GM21529 (cell line): Measurements from ENCODE around the gene MVB12B.

Experiments used
- ATAC-seq: cut with Tn5 transposase; IDR thresholded peaks from one replicate; pipeline ENCODE4 v1.9.1; 2021; ENCODE audit not compliant: unreplicated experiment

Gene MVB12B

DNA sequence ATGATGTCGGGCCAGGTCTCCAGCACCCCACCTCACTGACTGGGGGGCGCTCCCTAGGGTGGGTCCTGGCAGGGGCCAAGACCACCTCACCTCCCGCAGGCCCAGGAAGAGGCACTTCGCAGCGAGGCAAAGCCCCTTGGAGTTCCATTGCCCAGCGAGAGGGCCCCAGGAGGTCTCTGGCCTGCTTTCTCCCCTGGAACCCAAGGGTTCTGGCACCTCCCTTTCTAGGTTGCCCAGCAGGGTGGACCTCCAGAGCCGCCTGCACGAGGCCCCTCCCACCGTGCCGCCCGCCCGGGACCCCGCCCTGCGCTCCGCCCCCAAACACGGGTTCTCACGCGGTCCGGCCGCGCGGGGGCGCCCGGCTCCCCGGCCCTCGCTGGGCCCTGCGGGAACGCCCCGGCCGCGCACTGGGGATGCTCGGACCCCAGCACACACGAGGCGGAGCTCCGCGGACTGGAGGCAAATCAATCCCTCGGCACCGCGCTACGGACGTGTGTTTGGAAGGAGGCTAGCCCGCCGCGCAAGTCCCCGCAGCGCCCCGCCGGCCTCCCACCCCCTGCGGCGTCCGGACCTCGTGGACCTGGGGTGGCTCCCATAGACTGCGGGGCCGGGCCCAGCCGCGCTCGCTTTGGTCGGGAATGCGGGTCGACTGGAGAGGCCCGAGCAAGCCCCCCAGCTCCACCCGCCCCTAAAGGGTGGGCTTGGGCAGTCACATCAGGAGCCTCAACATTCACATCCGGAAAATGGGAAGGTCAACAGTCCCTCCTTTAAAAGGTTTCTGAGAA lies 187.6 kb downstream of the MVB12B start:
- no peak for ATAC-seq

DNA sequence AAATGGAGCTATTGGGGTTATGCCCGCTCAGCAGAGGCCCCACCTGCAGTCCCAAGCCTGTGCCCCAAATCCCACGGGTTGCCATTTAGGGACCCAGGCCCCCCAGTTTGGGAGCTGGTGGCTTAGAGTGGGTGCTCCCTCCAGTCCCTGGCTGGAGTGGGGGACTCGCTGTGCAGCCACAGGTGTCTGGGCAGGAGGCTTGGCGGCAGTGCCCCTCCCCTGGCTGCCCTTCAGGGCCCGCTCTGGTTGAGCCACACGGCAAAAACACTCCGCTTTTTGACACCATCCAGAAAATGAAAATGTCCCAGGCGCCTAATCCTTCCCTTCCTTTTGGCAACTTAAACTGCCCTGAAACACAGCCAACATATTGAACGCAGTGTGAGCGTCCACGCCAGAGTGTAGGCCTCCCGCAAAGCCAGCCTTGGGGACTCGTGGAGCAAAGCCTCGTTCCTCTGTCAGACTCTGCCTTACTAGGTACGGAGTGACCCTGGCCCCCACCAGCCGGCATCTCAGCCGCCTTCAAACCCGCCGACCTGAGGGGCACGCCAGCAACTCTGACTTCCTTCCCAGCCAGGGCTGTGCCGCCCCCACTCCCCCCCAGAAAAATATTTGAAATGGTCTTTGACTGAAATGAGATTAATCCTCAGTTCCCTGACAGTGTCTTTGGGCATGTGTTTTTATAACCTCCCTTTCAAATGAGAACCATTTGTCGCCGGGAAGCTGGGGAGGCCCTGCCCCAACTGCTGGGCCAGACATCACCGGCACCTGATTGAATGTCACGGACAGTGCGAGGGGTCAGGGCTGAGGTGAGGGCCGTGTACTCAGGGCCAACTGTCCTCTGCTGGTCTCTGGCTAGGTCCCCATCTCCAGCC lies 188.6 kb downstream of the MVB12B start:
- no peak for ATAC-seq

DNA sequence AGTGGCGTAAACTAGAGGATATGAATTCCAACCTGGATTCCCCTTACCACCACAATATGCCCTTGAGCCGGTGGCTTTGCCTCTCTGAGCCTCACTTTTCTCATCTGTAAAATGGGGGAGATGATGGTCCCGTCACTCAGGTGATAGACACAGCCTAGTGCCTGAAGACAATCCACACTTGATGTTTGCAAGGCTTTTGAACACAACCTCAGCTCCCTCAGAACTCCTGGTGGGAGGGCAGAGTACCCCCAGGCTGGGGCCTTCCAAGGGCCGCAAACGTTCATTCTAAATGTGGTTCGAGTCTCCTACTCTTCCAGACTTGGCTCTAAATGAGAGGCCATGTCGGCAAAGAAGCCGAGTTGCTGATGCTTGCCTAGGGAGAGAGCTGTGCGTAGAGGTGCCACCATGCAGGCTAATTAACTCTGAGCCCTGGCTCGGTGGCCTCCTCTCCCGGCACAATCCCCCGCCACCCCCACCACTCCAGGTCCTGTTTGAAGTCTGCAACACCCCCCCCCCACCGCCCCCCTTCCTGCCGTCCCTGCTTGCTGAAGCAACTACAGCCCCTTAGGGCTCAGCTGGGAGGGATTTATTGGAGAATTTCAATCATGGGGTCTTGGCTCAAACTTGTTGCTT lies 189.4 kb downstream of the MVB12B start:
- ATAC-seq = no peak

DNA sequence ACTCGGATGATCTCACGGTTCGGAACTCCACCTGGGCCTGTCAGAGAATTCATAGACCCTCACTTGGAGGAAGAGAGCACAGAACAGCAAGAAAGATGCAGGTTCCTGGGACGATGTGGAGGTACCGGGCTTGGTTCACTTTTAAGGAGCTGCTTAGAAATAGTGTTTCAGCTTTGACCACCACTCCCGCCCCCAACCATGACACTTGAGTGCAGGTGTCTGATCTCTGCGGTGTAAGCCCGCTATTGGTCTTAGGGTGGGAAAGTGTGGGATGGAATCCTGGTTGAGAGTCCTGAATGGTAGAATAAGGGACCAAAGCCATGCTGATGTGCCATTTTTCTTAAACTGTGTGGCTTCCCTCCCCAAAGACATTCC lies 189.9 kb downstream of the MVB12B start:
- no peak for ATAC-seq

DNA sequence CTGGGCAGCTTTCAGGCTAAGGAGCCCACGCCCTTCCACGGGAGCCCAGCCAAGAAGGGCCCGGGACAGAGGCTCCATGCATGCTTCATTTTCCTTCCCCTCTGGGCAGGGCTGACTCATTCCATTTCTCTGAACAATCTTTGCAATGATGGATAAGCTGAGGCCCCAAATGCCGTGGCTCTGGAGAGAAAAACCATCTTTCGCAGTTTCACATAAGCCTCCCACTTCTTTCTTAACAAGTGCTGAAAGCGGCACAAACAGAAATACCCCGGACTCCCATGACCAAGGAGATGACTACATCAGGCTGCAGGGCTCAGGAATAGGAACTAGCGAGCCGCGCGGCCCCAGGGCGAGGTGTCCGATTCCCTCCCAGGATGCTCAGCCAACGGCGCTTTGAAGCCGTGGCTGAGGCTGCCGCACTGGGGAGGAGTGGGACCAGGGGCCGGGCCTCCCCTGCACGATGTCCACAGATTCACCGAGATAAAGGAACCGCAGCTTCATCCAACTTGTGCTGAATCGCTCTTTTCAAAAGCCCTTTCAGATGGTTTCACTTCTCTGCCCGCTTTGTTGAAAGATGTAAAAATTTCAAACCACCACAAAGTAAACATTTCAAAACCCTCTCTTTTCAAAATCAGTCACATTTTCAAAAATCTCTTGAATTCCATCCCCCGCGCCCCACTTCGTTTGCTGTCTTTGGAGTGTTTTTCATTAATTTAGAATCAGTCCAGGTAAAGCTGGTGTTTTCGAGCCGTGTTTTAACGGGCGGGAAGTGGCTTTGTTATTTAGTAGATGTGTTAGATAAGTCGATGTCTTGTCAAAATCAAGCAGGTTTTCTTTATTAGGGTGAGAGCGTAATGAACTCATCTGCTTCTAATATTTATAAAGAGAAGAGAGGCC lies 190.6 kb downstream of the MVB12B start:
- no peak for ATAC-seq

DNA sequence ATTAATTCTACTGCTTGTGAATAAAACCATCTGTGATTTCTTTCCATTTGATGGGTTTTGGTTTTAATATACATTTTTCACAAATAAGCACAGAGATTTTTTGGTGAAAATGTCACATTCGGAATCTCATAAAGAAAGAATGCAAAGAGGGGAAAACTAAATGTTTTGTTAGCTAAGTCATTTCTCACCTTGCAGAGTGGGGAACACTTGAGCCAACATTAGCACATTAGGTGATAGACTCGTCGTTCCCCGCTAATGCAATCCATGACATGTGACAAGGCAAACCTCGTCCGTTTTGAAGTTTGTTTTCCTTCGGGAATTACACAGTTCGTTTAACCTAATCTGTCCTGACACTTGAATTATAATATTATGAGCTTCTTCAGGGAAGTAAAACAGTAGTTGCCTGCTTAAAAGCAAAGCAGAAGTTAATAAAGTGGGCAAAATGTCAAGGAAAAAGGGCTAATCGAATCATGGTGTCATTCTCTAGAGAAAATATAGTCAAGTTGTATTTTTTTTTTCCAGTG lies 191.3 kb downstream of the MVB12B start:
- no peak for ATAC-seq

DNA sequence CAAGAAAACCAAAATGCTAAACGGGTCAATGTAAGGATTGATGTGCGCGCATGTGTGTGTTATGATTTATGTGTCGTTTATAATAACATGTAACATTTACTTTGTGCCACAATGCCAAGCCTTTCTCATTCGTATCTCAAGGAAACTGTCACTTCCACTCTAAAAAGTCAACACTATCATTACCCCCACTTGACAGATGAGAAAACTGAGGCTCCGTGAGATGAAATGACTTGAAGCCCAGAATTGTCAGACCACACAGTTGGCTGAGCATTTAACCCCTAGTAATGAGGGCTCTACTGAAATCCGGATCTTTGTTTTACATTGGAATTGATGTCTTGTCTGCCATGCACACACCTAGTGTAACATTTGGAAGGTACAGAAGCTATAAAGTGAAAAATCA lies 192.1 kb downstream of the MVB12B start:
- ATAC-seq = no peak

DNA sequence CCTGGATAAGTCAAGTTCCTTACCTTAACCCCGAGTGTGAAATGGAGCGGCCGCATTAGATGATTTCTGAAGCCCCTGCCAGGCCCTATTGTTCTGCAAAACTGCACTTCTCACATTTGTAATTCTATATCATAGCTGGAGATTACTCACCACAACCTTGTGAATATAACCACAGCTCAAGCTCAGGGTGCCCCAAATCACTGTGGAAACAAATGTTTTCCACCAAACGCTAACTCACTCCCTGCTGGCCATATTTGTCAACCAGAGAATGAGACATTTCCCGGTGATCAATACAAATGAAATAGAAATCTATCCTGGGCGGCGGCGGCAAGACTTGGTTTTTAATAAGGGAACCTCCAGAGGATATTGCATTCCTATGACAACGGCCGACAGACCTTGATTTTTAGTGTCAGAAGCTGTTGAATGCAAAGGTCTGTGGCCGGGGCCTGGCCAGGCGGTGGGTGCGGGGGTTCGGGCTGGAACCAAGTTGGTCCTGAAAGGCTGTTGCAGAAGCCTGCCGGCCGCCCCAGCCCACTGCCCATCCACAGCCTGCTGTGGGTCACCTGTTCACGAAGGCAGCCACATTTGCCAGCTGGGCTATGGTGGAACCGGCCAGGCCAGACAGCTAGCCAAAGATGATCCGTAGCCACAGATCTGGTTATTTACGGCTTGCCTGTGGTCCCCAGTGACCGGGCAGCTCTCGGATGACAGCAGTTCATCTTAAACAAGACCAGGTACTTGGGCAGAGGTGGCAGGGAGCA lies 193.2 kb downstream of the MVB12B start:
- ATAC-seq = no peak

DNA sequence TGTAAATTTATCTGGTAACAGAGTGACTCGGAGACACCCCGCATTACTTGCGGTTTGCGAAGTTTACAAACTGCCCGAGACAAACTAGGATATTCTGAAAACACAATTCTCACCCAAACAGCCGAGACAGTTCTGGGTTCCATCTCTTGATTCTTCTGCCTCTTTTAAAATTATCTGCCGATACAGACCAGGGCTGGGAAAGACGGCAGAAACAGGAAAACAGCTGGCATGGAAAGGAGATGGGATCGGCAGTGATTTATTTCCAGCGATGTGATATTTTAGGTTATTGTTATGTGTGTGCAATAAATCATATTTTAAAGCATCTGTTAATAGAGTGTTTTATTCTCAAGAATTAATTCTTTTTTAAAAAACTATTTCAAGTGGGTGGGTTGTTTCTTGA lies 193.8 kb downstream of the MVB12B start:
- no peak for ATAC-seq

DNA sequence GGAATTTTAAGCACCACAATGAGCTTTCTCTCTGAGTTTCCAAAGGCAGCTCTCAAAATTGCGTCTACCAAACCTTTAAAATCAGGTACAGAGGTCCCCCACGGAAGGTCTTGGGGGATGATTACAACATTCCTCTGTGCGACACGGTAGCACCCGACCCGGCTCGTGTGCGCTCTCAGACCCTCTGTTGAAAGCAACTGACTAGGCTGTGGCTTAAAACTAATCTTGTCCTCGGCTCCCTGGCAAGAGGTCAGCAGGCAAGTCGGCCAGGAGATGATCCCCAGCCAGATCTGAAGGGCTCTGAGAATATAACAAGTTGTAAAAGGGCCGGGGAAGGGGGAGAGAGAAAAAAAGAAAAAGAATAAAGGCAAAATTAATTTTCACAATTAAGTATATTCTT lies 194.5 kb downstream of the MVB12B start:
- ATAC-seq = no peak

DNA sequence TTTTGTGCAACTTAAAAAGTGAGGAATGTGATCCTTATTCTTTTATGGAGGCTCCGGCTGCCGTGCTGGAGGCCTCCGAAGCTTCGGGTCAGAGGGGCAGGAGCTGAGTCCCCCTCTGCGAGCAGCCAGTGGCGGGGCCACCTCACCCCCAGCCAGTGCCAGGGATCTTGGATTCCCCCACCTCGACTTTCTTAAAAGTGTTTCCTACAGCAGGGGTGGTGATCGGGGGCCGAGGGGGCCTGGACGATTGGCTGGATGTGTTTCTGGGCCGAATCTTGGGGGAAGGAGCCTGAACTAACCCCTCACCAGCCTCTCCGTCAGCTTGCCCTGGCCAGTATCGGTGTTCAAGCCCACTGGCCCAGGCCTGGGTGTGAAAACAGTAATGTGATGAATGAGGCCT lies 194.9 kb downstream of the MVB12B start:
- no peak for ATAC-seq

DNA sequence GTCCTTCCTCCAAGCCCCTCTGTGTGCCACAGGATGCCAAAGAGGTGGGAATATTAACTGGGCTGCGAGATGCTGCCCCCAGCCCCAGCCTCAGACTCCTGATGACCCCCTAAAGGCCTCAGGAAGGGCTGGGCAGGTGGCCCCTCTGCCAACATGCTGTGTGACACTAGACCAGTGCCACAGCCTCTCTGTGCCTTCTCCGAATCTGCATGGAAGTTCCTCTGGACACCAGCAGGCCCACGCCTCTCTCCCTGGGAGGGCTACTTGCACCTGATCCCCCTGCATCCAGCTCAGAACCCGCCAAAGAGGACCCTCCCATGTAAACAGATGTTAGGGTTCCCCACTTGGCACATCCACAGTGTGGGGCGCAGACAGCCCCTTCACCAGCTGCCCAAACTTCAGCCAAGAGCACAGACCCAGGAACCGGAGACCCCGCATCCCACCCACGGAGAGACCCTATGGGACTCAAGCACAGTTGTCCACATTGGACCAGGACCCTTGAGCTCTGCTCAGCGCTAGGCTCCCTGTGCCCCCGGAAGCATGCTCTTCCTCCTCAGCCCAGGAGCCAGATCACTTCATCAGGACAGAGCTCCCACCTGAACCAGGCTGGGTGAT lies 195.5 kb downstream of the MVB12B start:
- no peak for ATAC-seq

DNA sequence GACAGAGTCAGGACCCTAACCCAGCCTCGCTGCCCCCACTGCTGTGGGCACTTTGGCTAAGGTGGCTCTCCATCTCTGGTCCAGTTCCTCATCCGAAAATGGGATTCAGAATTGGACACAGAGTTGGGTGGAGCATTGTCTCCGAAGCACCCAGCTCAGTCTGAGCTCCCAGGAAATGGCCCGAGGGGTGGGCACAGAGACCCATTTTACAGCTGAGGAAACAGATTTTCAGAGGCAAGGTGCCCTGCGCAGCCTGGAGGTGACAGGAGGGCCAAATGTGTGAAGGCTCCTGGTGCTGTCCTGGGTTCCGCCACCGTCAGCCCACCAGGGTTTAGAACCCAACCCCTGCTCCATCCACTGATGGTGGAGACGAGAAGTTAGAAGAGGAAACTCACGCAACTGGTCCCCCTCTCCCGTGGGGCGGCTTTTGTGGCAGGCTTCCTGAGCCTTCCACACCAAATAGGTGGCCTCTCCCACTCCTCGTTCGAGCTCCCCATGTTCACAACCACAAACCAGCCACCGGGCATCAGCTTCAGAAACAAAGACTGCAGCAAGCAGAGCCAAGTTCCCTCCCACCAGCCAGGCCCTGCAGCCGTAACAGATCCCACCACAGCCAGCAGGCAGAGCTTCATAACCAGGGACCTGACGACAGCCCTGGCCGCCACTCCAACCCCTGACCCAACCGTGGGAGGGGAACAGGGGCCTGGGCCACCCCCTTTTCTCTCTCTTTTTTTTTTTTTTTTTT lies 196.2 kb downstream of the MVB12B start:
- no peak for ATAC-seq

DNA sequence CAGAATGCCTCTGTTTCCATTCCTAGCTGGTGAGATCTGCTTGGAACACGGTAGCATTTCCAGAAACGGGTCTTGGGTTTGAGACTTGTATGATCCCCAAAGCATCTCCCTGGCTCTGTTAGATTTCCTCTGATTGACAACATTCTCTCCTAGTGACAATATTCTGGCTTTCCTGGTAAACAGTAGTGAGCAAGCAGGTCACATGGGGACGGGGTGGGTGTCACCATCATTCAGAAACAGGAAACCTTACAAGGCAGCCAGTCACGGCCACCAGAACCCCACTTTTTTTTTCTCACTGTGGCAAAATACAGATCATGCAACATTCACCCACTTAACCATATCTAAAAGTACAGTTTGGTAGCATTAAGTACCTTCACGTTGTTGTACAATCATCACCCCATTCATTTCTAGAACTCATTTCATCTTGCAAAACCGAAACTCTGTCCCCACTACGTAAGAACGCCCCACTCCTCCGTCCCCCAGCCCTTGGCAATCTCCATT lies 197.0 kb downstream of the MVB12B start:
- ATAC-seq = no peak

DNA sequence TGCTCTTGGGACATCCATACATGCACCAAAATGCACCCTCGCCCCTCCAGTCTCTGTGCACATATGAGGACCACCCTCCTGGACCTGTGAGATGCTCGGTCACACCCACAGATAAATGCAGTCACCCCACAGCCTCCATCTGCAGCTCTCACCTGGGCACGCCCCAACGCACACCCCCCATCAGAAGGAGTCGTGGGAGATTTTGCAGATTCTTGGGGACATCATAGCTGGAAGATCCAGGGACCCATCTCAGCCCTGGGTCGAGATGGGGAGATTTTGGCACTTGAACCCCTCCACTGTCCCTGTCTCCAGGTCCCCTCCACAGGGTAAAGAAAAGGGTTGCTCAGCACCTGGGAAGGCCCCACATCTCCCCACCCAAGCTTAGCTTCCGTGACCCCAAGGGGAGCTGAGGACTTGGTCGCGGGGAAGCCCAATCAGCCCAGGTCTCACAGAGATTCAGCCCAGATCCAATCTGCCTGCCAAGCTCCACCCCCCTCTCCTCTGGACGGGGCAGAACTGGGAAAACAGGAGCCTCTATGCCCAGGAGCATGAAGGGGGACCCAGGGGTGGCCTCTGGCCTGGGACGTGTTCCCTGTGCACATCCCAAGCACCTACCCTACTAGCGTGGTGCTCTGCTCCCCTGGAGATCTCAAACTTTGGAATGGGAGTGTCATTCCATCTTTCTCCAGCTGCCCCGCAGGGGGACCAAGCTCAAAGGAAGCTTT lies 197.9 kb downstream of the MVB12B start:
- ATAC-seq = no peak

DNA sequence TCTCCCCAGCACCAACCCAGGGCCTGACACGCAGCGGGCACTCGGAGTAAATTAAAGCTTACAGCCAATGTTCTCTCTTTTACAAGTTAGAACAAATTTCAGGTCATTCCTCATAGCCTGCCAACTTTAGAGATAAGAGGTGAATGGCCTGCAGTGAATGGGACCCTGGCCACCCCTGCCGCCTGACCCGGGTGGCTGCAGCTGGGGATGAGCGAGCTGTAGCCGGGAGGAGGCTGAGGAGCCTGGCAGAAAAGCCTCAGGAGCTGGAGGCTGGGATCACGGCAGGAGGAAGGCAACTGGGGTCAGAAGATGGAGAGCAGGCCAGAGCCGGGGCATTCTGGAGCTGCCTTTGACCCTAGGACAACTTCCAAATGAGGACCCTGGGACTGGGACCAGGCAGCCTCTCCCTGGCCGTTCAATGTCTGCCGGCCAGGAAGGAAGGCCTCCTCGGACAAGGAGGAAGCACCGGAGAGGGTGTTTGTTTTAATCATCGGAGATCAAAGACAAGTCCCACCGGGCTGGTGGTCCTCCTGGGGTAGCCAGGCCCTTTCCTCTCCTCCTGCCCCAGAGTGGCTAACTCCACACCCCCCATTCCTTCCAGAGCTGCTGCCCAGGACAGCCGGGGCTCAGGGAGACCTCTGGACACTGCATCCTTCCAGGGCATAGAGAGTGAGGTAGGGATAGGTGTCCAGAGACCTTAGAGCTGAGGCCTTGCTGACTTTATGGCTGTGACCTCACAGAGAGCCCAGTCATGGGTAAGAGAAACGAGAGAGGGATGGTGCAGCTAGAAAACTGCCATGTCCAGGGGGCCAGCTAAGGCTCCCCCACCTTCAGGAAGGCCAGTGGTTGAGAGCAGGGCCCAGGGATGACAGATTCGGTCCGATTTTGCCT lies 199.8 kb downstream of the MVB12B start:
- no peak for ATAC-seq
